ENCODE results near the gene THAP4. TPM values are rescaled to one million over a fixed set of nuclear protein-coding genes. Genes with fewer than 3 reads are reported as not detected.

THAP4 gene
- total and polyA plus RNA-seq, 2 of the 13 experiments (the other 11 are each of a cell fraction or from before 2014, with no cell fraction given): 59.7 to 75.7 TPM

- H3K4me1 ChIP-seq (ENCODE audit: insufficient read depth, low read length): no peaks in the 10 kb centered on the region
- ATAC-seq (no peak), DNase-seq (ENCODE audit: low spot score) (no peak), FAIRE-seq (no peak)
- ChIA-PET CTCF (ENCODE audit: low intra/inter-chr PET ratio, low total read pairs) (no interaction called here), POLR2A (no interaction called here)
- H3K4me2 ChIP-seq (ENCODE audit: low read depth, low read length): no peak overlapping the region
- in situ Hi-C loops (cut with HindIII; ENCODE audit: extremely low pct_ligation_motif_present, low pct_unique_long_range_greater_than_20kb) (no loop called here), intact Hi-C loops (cut with micrococcal nuclease; ENCODE audit: unreplicated experiment) (no loop called here)
- no TSS peak for BruUV-seq (replicated peaks)
- no peaks in the 10 kb centered on the region for H4K20me1 ChIP-seq (ENCODE audit: insufficient read depth, low read length)
- no peak overlapping the region for H3K9ac ChIP-seq (ENCODE audit: insufficient read depth, low read depth, low read length)
- no peak overlapping the region for H3K4me3 ChIP-seq (replicated peaks in 1 of 3; ENCODE audit: insufficient read depth in 1 of 3, low read depth in 2 of 3, low read length in 3 of 3)
- H3K27me3 ChIP-seq (ENCODE audit: control insufficient read depth in 1 of 2, insufficient read depth in 2 of 2, low read length in 2 of 2): no peaks in the 10 kb centered on the region
- H3K79me2 ChIP-seq (ENCODE audit: insufficient read depth, low read length): no peaks in the 10 kb centered on the region
- peaks cover 38 to 75% of the 10 kb centered on the region in 2 experiments for H3K36me3 ChIP-seq (replicated peaks in 1 of 2; ENCODE audit: control insufficient read depth in 1 of 2, insufficient read depth in 2 of 2, low read length in 2 of 2)
- TF ChIP-seq ZNF430 (CRISPR knock-in tag; IDR thresholded peaks at IDR 0.05): 0 out of 2 replicates have a peak, but pooled peaks have one; percentile 11
- TF ChIP-seq POLR2A (IDR thresholded peaks at IDR 0.05; ENCODE audit: insufficient read depth in 1 of 2, low read depth in 2 of 2, low read length in 2 of 2): 0 out of 4 replicates have a peak, but pooled peaks of 1 of the 2 experiments have one; percentile 19
- TF ChIP-seq ZNF878 (CRISPR knock-in tag; IDR thresholded peaks at IDR 0.05): no peak
- 0 out of 2 replicates have a peak, but pooled peaks have one; percentile 22 for TF ChIP-seq POLR2G (IDR thresholded peaks at IDR 0.05; ENCODE audit: low read depth, low read length)
- peak; percentile 53 for TF ChIP-seq RBM22 (optimal IDR thresholded peaks at IDR 0.05; ENCODE audit: low read length)
- no peak for TF ChIP-seq FOXO4 (CRISPR knock-in tag; conservative IDR thresholded peaks at IDR 0.05)
- peak; percentile 25 for TF ChIP-seq AGO2 (optimal IDR thresholded peaks at IDR 0.05; ENCODE audit: low read depth, low read length)
- TF ChIP-seq ZNF687 (CRISPR knock-in tag; IDR thresholded peaks at IDR 0.05): 0 out of 2 replicates have a peak, but pooled peaks have one; percentile 14
- no peak for TF ChIP-seq ZFP1 (CRISPR knock-in tag; IDR thresholded peaks at IDR 0.05)
- TF ChIP-seq AGO1 (IDR thresholded peaks at IDR 0.05; ENCODE audit: low read depth, low read length, poor library complexity, severe bottlenecking): peak; percentile 42
- 99% methylated on average over 40 of the region's 42 CpGs for WGBS (ENCODE audit: low lambda C conversion rate)
- no peak overlapping the region for H2AFZ ChIP-seq (ENCODE audit: low read length)
- H3K9me3 ChIP-seq (ENCODE audit: low read length): no peaks in the 10 kb centered on the region
- no peak overlapping the region for H3K27ac ChIP-seq (ENCODE audit: extremely low read length, insufficient read depth, low read length)
Observed at GRCh38 chr2:241672243-241673188, 35.6 kb upstream of the THAP4 start.
